Ascending aorta (tissue), 2 donors: ENCODE data around the gene SASH3. TPM values are rescaled to one million over a fixed set of nuclear protein-coding genes. Genes with fewer than 3 reads are reported as not detected.

Experiments
- DNase-seq, 2 donors: peaks; one replicate each; pipeline ENCODE4 v3.0.0-alpha.2; 2019; ENCODE audit warnings: low spot score in 2 of 2
- H3K27ac ChIP-seq, 2 donors: fragments of 200-600 bp; sonication (generic); one replicate each; pipeline ENCODE4 v1.5.1; 2016 to 2017; ENCODE audit warnings: mild to moderate bottlenecking in 1 of 2
- H3K27me3 ChIP-seq: fragments of 200-600 bp; sonication (generic); one replicate; pipeline ENCODE4 v1.5.1; 2017
- H3K36me3 ChIP-seq, 2 donors: fragments of 200-600 bp; sonication (generic); one replicate each; pipeline ENCODE4 v1.5.1; 2016
- H3K4me1 ChIP-seq, 2 donors: fragments of 200-600 bp; sonication (generic); one replicate each; pipeline ENCODE4 v1.5.1; 2016 to 2017; ENCODE audit warnings: mild to moderate bottlenecking in 1 of 2
- H3K4me3 ChIP-seq, 2 donors: fragments of 200-600 bp; sonication (generic); one replicate each; pipeline ENCODE4 v1.5.1; 2016 to 2017; ENCODE audit warnings: mild to moderate bottlenecking in 1 of 2
- H3K9me3 ChIP-seq, 2 donors: fragments of 200-600 bp; sonication (generic); one replicate each; pipeline ENCODE4 v1.5.1; 2016
- intact Hi-C: fragments of 100-400 bp; cut with DNase I; formaldehyde crosslinking; loops from one replicate; pipeline ENCODE4 v1.15.1; 2023
- total RNA-seq: library from RNA; depleted of rRNA; stranded (reverse); fragments of >200 nt; gene quantifications from one replicate; pipeline ENCODE4 v1.1.0, GENCODE V29; 2016
- TF ChIP-seq, protein P1 (sequence below), 3 experiments: fragments of 200-600 bp in 2 of 3; fragments of 450-650 bp in 1 of 3; sonication (generic) in 2 of 3; IDR thresholded peaks; one replicate each; pipeline ENCODE4 v1.5.1; 2016 to 2019; ENCODE audit warnings: antibody characterized with exemption in 3 of 3, mild to moderate bottlenecking in 1 of 3, moderate library complexity in 1 of 3

The SASH3 gene
- total RNA-seq, 1 donor from 2014 or later: 31.0 TPM

DNA sequence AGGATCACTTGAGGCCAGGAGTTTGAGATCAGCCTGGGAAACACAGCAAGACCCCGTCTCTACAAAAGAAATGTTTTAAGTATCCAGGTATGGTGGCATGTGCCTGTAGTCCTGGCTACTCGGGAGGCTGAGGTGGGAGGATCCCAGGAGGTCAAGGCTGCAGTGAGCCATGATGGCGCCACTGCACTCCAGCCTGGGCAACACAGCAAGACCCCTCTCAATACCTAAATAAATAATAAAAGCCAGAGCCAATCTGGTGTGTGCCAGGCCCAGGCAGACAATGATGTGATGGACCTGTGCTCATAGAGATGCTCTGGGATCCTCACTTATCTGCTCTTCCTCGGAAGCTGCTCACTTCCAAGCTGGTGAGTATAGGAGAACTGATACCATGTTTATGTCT, 18.2 kb upstream of the SASH3 start:
- Histone ChIP-seq H3K4me3 (no peak overlapping the region), H3K9me3 (no peaks in the 10 kb centered on the region), H3K27ac (no peak overlapping the region), H3K27me3 (no peaks in the 10 kb centered on the region), H3K36me3 (no peaks in the 10 kb centered on the region), H3K4me1 (no peaks in the 10 kb centered on the region)
- intact Hi-C loops: no loop called here
- no peak for DNase-seq
- TF ChIP-seq, protein P1, sequence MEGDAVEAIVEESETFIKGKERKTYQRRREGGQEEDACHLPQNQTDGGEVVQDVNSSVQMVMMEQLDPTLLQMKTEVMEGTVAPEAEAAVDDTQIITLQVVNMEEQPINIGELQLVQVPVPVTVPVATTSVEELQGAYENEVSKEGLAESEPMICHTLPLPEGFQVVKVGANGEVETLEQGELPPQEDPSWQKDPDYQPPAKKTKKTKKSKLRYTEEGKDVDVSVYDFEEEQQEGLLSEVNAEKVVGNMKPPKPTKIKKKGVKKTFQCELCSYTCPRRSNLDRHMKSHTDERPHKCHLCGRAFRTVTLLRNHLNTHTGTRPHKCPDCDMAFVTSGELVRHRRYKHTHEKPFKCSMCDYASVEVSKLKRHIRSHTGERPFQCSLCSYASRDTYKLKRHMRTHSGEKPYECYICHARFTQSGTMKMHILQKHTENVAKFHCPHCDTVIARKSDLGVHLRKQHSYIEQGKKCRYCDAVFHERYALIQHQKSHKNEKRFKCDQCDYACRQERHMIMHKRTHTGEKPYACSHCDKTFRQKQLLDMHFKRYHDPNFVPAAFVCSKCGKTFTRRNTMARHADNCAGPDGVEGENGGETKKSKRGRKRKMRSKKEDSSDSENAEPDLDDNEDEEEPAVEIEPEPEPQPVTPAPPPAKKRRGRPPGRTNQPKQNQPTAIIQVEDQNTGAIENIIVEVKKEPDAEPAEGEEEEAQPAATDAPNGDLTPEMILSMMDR (IDR thresholded peaks at IDR 0.05): no peak

DNA sequence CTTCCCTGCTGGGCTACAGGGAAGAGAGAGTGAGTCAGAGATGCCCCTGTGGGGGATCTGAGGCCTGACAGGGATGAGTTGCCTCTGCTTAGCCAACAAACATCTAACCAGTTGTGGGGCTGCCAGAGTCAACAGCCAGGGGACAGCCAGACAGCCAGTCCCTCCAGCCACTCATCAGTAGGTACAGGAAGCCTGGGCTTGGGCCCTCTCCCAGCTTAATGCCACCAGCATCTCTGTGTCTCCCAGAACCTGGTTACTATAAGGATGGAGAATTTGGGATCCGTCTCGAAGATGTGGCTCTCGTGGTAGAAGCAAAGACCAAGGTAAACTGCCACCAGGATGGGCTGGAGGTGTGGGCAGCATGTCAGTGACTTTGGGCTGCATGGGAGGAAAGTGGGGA, 17.3 kb upstream of the SASH3 start:
- Histone ChIP-seq H3K36me3 (no peaks in the 10 kb centered on the region), H3K4me3 (no peak overlapping the region), H3K4me1 (no peaks in the 10 kb centered on the region), H3K27ac (no peak overlapping the region), H3K9me3 (no peaks in the 10 kb centered on the region), H3K27me3 (no peaks in the 10 kb centered on the region)
- DNase-seq: no peak
- intact Hi-C loops: no loop called here
- TF ChIP-seq, protein P1 (IDR thresholded peaks at IDR 0.05): no peak

DNA sequence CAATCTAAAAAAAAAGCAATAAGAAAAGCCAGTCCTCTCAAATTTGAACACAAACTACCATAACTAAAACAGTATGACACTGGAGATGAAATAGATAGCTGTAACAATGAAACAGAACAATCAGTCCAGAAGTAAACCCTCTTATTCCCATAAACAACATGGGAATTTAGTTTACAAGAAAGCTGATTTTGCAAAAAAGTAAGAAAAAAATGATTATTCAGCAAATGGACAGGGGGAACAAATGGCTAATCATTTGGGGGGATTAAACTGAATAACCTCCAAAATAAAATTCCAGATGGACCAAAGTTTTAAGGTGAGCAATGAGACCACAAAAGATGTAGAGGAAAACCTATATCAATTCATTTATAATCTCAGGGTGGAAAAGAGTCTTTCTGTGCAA, 16.1 kb upstream of the SASH3 start:
- no peak for DNase-seq
- Histone ChIP-seq H3K9me3 (no peaks in the 10 kb centered on the region), H3K27ac (no peak overlapping the region), H3K4me1 (no peaks in the 10 kb centered on the region), H3K27me3 (no peaks in the 10 kb centered on the region), H3K4me3 (no peak overlapping the region), H3K36me3 (no peaks in the 10 kb centered on the region)
- TF ChIP-seq, protein P1 (IDR thresholded peaks at IDR 0.05): no peak
- intact Hi-C loops: no loop called here

DNA sequence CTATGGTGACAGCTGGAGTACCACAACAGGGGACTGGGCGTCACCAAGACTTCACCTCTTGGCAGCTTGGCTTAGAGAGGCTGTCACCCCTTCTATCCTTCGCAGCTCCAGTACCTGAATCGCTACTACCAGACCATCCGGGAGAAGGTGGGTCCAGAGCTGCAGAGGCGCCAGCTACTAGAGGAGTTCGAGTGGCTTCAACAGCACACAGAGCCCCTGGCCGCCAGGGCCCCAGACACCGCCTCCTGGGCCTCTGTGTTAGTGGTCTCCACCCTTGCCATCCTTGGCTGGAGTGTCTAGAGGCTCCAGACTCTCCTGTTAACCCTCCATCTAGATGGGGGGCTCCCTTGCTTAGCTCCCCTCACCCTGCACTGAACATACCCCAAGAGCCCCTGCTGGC, 11.6 kb upstream of the SASH3 start:
- TF ChIP-seq, protein P1 (IDR thresholded peaks at IDR 0.05): no peak
- H3K4me3 ChIP-seq: no peak overlapping the region
- H3K36me3 ChIP-seq: no peaks in the 10 kb centered on the region
- intact Hi-C loops: no loop called here
- DNase-seq: no peak
- no peak overlapping the region for H3K27ac ChIP-seq
- no peaks in the 10 kb centered on the region for H3K9me3 ChIP-seq
- H3K27me3 ChIP-seq: no peaks in the 10 kb centered on the region
- H3K4me1 ChIP-seq: no peaks in the 10 kb centered on the region

DNA sequence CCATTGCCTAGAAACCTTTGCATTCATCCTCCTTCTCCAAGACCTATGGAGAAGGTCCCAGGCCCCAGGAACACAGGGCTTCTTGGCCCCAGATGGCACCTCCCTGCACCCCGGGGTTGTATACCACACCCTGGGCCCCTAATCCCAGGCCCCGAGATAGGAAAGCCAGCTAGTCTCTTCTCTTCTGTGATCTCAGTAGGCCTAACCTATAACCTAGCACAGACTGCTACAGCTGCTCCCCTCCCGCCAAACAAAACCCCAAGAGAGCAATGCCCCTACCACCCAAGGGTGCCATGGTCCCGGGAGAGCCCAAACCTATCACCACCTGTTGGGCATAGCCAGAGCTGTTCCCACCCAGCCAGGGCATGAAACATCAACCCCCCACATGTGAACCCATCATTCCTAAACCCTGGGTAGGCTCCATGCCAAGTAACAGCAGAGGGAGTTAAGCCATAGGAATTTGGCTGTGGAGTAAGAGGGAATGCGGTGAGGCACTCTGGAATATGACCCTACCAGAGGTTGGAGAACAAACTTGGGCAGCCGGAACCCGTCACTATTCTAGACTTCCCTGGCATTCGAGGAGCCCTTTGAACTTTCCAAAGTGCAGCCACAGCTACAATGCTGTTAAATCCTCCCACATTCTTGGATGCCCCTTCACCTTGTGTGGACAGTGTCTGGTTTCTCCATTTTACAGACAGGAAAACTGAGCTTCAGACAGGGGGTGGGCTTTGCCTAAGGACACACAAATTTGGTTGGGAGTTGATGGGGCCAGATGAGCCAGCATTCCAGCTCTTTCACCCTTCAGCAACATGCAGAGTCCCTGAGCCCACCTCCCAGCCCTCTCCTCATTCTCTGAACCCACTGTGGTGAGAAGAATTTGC, 10.9 kb upstream of the SASH3 start:
- DNase-seq: no peak
- no peaks in the 10 kb centered on the region for H3K9me3 ChIP-seq
- no peak overlapping the region for H3K4me3 ChIP-seq
- no peaks in the 10 kb centered on the region for H3K36me3 ChIP-seq
- TF ChIP-seq, protein P1 (IDR thresholded peaks at IDR 0.05): no peak
- H3K27me3 ChIP-seq: no peaks in the 10 kb centered on the region
- H3K4me1 ChIP-seq: no peaks in the 10 kb centered on the region
- H3K27ac ChIP-seq: no peak overlapping the region
- intact Hi-C loops: no loop called here
